NCI-H1436 (cell line): ENCODE data around the gene NDUFV3.
"Not testable (repeated sequence)": the region's sequence is repeated elsewhere in the genome, so short reads cannot be mapped to it uniquely, and the experiment has no call there.

Experiments
- DNase-seq: peaks from one replicate; lab custom pipeline; 2025; lab: John Stamatoyannopoulos, UW

NDUFV3 gene

DNA sequence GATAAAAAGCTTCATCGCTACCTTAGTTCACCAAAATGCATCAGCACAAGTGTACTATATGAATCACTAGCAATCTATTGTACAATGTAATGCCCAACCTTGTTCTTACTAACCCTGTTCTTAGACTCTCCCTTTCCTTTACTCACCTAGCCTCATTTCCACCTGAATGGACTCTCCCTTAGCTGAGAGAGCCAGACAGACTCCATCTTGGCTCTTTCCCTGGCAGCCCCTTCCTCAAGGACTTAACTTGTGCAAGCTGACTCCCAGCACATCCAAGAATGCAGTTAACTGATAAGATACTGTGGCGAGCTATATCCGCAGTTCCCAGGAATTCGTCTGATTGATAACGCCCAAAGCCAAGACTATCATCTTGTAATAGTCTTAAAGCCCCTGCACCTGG lies 43.3 kb downstream of the NDUFV3 start:
- not testable (repeated sequence) for DNase-seq

DNA sequence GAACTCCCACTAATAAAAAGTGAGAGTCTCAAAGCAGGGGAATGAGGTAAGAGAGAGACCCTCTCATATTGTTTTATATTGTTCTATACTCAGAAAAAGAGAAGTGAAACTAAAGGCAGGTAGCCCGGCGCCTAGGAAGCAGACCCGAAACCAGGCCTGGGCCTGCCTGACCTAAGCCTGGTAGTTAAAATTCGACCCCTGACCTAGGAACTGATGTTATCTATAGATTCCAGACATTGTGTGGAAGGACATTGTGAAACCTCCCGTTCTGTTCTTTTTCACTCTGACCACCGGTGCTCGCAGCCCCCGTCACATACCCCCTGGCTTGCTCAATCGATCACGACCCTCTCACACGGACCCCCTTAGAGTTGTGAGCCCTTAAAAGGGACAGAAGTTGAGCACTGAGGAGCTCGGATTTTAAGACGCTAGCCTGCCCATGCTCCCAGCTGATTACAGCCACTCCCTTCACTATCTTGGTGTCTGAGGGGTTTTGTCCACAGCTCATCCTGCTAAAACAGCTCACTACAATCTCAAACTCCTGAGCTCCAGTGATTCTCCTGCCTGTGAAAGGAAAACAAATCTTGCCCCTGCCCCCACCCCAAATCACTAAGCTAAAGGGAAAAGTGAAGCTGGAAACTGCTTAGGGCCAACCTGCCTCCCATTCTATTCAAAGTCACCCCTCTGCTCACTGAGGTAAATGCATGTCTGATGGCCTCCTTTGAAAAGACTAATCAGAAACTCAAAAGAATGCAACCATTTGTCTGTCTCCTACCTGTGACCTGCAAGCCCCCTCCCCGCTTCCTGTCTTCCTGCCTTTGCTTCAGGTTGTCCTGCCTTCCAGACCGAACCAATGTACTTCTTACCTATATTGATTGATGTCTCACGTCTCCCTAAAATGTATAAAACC lies 44.2 kb downstream of the NDUFV3 start:
- not testable (repeated sequence) for DNase-seq

DNA sequence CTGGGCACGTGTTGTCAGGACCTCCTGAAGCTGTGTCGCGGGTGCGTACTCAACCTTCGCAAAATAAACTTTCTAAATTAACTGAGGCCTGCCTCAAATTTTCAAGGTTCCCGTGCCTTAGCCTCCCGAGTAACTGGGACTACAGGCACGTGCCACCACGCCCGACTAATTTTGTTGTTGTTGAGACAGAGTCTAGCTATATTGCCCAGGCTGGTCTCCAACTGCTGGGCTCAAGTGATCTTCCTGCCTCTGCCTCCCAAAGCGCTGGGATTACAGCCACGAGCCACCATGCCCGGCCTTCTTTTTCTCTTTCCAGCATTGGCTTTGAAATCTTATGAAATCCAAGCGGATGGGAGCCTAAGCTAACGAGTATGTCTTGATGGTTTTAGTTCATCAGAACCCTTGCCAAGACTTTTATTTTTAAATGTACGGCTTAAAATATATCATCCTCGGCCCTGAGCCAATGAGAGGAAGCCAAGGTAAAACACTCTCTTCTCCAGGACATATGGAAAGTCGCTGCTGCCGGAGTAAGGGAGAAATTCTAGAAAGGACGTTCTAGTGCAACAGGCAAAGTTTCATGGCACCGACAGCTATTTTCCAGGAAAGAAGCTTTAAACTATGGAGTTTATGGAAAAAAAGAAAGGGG lies 45.0 kb downstream of the NDUFV3 start:
- no peak for DNase-seq

DNA sequence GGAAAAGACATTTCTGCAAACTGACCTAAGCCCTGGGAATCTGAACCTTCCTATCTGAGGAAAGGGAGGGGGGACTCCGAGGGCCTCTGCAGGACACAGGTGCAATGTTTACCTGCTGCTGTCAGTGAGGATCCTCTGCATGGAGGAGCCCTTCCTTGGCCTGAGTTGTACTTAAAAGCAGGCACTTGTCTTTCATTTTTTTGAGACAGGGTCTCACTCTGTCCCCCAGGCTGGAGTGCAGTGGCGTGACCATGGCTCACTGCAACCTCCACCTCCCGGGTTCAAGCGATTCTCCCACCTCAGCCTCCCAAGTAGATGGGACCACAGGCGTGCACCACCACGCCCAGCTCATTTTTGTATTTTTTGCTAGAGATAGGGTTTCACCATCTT lies 45.5 kb downstream of the NDUFV3 start:
- not testable (repeated sequence) for DNase-seq

DNA sequence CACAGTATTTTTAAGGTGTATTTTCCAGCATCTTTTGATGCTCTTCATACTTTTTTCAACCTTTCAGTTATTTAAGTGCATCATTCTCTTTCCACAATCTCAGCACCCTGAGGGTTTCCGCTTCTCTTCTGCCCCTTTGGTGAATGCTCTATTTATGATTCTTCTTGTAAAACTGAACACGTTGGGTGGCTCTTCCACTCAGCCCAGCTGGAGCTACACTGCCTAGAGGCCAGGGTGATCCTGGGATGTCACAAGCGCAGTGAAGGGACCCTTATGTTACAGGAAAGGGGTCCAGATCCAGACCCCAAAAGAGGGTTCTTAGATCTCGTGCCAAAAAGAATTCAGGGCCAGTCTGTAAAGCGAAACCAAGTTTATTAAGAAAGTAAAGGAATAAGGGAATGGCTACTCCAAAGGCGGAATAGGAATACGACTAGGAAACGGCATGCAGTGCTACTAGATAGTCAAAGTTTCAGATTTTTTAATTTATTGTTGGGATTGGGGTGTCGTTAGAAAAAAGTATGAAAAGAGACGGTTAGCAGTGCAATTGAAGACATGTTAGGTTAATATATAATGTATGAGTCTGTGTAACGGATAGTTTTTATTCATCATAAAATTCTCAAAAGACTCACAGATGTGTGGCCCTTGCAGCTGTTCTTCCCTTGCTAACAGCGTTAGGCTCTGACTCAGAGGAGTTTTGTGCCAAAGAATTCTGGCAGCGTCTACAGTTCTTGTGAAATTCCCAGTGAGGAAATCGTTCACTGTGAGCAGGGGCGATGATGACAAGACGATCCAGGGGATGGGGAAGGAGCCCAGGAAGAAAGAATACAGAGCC lies 46.7 kb downstream of the NDUFV3 start:
- DNase-seq, result no peak

DNA sequence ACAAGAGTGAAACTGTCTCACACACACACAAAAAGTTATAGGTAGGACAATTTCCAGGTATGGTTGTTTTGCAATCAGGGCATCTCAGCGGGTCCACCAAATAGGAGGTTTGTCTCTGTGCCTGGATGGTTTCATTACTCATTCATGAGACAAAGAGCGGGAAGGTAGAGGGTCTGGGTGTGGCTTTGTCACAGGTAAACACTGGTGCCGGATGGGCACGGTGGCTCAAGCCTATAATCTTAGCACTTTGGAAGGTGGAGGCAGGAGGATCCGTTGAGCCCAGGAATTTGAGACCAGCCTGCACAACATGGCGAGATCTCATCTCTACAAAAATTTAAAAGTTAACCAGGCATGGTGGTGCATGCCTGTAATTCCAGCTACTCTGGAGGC lies 48.6 kb downstream of the NDUFV3 start:
- no peak for DNase-seq

DNA sequence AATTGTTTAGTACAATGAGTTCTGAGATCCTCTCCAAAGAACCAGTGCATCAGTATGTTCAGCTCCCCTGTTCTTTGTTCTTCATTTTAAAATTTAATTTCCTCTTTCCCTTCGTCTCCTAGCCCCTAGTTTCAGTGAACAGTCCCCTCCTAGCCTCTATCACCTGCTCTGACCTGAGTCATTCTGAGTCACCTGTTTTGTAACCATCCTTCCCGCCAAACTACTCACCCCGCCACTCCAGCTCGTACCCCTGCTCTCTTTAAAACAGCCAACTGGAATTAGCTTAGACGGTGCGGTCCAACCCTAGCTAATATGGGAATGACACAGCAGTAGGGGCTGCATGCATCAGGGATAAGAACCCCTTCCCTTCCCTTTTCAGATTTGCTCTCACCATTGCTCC lies 49.1 kb downstream of the NDUFV3 start:
- no peak for DNase-seq

DNA sequence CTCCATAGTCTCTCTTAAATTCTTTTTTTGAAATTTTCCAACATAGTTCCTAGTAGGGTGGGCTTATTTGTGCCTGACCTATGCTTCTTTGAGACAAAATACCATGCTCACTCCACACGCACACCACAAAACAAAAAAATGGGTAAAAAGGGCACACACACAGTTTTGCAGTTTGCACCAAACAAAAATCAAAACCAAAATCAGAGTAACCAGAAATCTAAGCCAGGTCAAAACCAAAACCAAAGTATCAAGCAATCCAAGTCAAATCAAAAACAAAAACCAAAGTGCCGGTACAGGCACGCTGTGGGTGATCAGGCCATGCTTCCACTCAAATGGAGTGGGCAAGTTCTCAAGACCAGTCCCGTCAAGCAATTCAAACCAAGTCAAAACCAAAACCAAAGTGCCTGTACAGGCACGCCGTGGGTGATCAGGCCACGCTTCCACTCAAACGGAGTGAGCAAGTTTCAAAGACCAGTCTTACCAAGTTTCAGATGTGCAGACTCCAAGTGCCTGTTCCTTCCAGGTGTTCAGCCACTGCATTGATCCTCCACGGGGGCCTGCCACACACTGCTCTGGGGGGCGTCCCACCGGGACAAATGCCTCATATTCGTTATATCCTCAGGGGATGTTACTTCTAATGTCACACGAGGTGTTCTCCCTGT lies 56.1 kb downstream of the NDUFV3 start:
- not testable (repeated sequence) for DNase-seq

DNA sequence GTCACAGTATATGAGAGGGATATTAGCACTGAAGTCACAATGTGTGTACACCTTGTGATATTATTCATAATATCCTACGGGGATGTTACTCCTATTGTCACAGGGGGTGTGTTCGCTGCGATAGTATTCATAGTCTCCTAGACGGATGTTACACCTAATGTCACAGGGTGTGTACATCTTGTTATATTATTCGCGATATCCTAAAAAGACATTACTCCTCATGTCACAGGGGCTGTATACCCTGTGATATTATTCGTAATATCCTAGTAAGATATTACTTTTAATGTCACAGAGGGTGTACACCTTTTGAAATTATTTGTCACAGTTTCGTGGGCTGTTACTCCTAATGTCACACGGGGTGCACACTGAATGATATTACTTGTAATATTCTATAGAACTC lies 58.1 kb downstream of the NDUFV3 start:
- DNase-seq, result not testable (repeated sequence)

DNA sequence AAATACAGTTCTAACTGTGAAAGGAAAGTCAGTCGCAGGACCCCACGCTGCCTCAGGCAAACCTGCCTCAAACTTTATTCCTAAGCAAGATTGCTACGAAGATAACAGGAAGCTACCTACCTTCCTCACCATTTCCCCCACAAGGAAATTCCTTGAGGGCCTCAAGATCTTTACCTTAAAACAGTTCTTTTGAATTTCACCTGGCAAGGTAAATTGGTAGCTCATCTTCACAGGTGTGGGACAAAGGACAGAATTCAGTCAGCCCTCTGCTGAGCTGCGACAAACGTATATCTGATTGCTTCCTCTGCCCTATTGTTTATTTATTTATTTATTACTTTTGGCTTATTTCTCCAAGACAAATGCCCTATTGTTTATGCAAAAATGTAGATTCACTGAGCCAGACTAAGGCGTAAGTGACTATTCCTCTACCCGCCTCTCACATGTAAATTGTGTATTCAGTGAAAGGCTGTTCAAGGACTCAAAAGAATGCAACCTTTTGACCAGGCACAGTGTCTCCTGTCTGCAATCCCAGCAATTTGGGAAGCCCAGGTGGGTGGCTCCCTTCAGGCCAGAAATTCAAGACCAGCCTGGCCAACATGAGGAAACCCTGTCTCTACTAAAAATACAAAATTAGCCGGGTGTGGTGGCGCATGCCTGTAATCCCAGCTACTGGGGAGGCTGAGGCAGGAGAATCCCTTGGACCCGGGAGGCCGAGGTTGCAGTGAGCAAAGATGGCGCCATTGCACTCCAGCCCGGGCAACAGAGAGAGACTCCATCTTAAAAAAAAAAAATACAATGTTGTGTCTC lies 63.9 kb downstream of the NDUFV3 start:
- no peak for DNase-seq

DNA sequence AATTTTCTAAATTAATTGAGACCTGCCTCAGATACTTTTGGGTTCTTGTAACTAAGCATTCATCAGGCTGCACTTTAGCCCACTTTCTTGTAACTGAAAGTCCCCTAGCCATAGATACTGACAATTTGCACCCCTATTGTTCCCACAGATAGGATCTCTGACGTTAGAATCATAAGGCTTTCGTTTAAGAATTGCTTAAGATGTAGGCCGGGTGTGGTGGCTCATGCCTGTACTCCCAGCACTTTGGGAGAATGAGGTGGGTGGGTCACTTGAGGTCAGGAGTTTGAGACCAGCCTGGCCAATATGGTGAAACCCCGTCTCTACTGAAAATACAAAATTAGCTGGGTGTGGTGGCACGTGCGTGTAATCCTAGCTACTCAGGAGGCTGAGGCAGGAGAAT lies 65.0 kb downstream of the NDUFV3 start:
- not testable (repeated sequence) for DNase-seq

DNA sequence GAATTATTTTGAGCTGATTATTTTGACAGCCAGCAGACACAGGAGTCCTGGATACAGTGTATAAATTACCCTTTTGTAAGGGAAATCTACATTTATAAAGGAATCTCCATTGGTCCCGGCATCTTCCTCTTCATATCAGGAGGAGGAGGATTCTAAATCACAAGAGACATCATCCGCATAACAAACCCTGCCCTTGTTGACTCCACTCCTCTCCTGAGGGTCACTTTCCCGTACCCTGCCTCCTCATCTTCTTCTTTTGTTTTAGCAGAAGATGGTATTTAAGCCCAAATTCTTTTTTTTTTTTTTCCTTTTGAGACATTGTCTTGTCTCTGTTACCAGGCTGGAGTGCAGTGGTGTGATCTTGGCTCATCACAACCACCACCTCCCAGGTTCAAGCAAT lies 66.6 kb downstream of the NDUFV3 start:
- DNase-seq, result no peak

DNA sequence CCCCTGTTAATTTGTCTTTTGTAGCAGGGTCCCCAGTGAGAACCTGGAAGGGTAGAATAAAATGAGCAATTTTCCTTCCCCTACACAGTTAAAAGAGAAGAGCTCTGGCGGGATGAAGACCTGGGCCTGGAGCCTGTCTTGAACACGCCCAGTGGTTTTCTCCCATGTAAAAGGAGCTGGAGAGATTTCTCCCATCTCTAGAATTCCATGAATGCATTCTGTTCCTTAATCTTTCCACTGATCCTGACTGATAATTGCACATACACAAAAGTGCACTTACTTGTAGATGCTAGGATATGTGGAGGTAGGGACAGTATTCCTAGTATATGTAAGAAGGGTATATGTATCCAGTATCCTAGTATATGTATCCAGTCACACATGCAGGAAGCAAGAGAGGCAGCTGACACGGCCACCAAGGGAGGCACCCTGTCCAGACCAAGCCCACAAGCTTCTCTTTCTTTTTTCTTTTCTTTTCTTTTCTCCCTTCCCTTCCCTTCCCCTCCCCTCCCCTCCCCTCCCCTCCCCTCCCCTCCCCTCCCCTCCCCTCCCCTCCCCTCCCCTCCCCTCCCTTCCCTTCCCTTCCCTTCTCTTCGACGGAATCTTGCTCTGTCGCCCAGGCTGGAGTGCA lies 69.4 kb downstream of the NDUFV3 start:
- DNase-seq, result no peak
